Measurements from ENCODE around the gene RFPL3.

- TF ChIP-seq POLR2A (IDR thresholded peaks at IDR 0.05; ENCODE audit: low read length), result no peak
- no peak for TF ChIP-seq GATA1 (IDR thresholded peaks at IDR 0.05; ENCODE audit: low read depth, low read length)
Measured at GRCh38 chr22:32375678-32376450, 18.2 kb downstream of the RFPL3 start.
